Panc1 (cell line): ENCODE data around the gene RBM10. TPM values are rescaled to one million over a fixed set of nuclear protein-coding genes. Genes with fewer than 3 reads are reported as not detected.

ENCODE experiments used
- total RNA-seq: library from RNA; stranded (reverse); gene quantifications from one replicate; pipeline ENCODE4 v1.2.1, GENCODE V29; 2021; ENCODE audit not compliant: unreplicated experiment

The RBM10 gene
- total RNA-seq, 1 experiment from 2014 or later: 47.1 TPM

Other genes starting within 250 kb of the RBM10 start
- 22.2 TPM for gene JADE3, start 232.8 kb upstream of the RBM10 start, total RNA-seq
- 3.4 TPM for gene RGN, start 66.8 kb upstream of the RBM10 start, total RNA-seq
- gene NDUFB11, start 519 bp upstream of the RBM10 start, total RNA-seq: 109 TPM
- gene UBA1, start 48.6 kb downstream of the RBM10 start, total RNA-seq: 302 TPM
- 134 TPM for gene CDK16, start 73.5 kb downstream of the RBM10 start, total RNA-seq
- 82.4 TPM for gene USP11, start 87.8 kb downstream of the RBM10 start, total RNA-seq
- not detected for gene ZNF157, start 225.4 kb downstream of the RBM10 start, total RNA-seq